ENCODE data around the gene WDR35.

GRCh38 chr2:20021405-20022009, 31.6 kb upstream of the WDR35 start:
- TF ChIP-seq, protein P1, sequence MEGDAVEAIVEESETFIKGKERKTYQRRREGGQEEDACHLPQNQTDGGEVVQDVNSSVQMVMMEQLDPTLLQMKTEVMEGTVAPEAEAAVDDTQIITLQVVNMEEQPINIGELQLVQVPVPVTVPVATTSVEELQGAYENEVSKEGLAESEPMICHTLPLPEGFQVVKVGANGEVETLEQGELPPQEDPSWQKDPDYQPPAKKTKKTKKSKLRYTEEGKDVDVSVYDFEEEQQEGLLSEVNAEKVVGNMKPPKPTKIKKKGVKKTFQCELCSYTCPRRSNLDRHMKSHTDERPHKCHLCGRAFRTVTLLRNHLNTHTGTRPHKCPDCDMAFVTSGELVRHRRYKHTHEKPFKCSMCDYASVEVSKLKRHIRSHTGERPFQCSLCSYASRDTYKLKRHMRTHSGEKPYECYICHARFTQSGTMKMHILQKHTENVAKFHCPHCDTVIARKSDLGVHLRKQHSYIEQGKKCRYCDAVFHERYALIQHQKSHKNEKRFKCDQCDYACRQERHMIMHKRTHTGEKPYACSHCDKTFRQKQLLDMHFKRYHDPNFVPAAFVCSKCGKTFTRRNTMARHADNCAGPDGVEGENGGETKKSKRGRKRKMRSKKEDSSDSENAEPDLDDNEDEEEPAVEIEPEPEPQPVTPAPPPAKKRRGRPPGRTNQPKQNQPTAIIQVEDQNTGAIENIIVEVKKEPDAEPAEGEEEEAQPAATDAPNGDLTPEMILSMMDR (IDR thresholded peaks at IDR 0.05), result no peak
- no peak for TF ChIP-seq EP300 (IDR thresholded peaks at IDR 0.05)

All from suprapubic skin (tissue), 3 donors.